DND-41 (cell line): Measurements from ENCODE around the gene GPATCH4.

Experiments used
- EZH2 ChIP-seq: IDR thresholded peaks from 3 replicates; pipeline ENCODE4 v1.6.1; 2012; ENCODE audit warnings: borderline replicate concordance, low read depth, mild to moderate bottlenecking, moderate library complexity, low read length, inconsistent platforms; ENCODE audit not compliant: severe bottlenecking
- TF ChIP-seq, protein P1 (sequence below): IDR thresholded peaks from 2 replicates; pipeline ENCODE4 v1.5.1; 2012; ENCODE audit warnings: borderline replicate concordance, low read length, moderate library complexity, mild to moderate bottlenecking; ENCODE audit not compliant: poor library complexity, severe bottlenecking; ENCODE audit errors: extremely low read depth

DNA sequence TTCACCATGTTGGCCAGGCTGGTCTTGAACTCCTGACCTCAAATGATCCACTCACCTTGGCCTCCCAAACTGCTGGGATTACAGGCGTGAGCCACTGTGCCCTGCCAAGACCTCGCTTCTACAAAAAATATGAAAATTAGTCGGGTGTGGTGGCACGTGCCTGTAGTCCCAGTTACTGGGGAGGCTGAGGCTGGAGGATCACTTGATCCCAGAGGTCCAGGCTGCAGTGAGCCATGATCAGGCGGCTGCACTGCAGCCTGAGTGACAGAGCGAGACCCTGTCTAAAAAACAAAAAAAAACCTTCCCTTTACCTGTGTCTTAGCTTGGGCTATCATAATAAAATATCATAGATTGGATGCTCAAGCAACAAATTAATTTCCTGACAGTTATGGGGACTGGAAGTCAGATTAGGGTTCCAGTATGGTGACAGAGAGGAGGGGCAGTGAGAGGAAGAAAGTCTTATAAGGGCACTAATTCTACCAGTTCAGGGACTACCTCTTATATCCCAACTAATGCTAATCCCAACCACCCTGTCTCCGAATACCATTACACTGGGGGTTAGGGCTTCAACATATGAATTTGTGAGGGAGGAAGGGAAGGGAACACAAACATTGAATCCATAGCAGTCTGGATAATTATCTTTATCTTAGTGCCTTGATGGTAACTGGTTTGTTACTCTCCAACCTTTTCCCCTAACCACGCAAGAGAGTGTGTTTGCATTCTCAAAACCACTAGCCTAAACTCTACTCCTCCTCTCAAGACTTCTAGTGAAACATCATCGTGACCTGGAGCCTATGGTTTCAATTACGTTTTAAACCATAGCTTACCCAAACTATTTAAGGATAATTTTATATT, 10.7 kb downstream of the GPATCH4 start:
- TF ChIP-seq, protein P1, sequence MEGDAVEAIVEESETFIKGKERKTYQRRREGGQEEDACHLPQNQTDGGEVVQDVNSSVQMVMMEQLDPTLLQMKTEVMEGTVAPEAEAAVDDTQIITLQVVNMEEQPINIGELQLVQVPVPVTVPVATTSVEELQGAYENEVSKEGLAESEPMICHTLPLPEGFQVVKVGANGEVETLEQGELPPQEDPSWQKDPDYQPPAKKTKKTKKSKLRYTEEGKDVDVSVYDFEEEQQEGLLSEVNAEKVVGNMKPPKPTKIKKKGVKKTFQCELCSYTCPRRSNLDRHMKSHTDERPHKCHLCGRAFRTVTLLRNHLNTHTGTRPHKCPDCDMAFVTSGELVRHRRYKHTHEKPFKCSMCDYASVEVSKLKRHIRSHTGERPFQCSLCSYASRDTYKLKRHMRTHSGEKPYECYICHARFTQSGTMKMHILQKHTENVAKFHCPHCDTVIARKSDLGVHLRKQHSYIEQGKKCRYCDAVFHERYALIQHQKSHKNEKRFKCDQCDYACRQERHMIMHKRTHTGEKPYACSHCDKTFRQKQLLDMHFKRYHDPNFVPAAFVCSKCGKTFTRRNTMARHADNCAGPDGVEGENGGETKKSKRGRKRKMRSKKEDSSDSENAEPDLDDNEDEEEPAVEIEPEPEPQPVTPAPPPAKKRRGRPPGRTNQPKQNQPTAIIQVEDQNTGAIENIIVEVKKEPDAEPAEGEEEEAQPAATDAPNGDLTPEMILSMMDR, result no peak
- no peak for TF ChIP-seq EZH2
